Astrocyte (in vitro differentiated cells and primary cell): ENCODE results near the gene HTRA2.

ENCODE experiments used
- CTCF ChIP-seq: IDR thresholded peaks from 2 replicates; pipeline ENCODE4 v1.5.1; 2011; ENCODE audit warnings: low read depth, mild to moderate bottlenecking, inconsistent platforms, low read length, moderate library complexity; ENCODE audit not compliant: insufficient read depth
- EZH2 ChIP-seq: IDR thresholded peaks from 2 replicates; pipeline ENCODE4 v1.6.1; 2012; ENCODE audit warnings: mild to moderate bottlenecking, low read length, inconsistent platforms; ENCODE audit not compliant: insufficient read depth

- TF ChIP-seq EZH2 = no peak
- TF ChIP-seq CTCF = no peak
Observed at GRCh38 chr2:74573747-74574562, 44.2 kb downstream of the HTRA2 start.
